ENCODE measurements around the gene RNF39. TPM values are rescaled to one million over a fixed set of nuclear protein-coding genes. Genes with fewer than 3 reads are reported as not detected.
"Not testable (repeated sequence)": the region's sequence is repeated elsewhere in the genome, so short reads cannot be mapped to it uniquely, and the experiment has no call there.

Gene RNF39
- total RNA-seq, 4 donors from 2014 or later, result 0.42 TPM; not detected in 3

DNA sequence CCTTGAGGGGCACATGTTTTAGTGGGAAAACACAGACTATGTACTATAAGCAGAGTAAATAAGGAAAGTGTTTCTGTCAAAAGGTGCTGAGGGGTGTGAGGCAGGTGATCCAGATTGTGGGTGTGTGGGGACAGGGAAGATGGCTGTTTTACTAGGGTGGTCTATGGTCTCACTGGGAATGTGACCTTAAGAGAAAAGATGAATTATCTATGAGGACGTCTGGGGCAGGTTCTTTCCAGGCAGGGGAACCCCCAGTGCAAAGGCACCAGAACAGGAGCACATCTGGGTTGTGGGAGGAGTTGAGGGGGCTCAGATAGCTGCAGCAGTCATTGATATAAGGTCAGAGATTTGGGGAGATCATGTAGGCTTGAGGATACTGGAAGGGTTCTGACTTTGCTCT is 32.7 kb downstream of the RNF39 start:
- no peak for TF ChIP-seq POLR2A (IDR thresholded peaks at IDR 0.05)
- TF ChIP-seq EP300 (IDR thresholded peaks at IDR 0.05), result no peak
- Histone ChIP-seq H3K4me1 (no peaks in the 10 kb centered on the region), H3K27ac (no peak overlapping the region), H3K27me3 (no peaks in the 10 kb centered on the region), H3K36me3 (no peaks in the 10 kb centered on the region), H3K9me3 (no peaks in the 10 kb centered on the region), H3K4me3 (no peak overlapping the region)
- WGBS, 2 donors, result 20 to 51% methylated on average over 1 of the region's 1 CpG
- no peak for DNase-seq (ENCODE audit: low spot score in 2 of 2)

DNA sequence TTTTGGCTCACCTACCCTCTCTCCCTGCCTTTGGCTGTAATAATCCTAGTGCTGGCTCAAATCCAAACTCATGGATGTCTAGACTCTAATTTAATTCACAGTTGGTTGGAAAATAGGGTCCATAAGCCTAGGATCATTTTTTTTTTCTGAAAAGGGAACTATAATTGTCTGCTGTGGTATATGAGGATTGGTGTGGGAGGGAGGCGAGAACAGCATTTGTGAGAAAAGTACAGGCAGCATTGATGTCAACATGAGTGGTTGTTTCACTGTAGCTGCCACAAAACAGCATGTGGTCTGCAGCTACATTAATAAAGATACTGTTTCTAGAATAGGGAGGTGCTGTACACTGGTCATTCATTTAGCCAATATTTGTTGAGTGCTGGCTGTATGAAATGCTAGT is 33.1 kb downstream of the RNF39 start:
- DNase-seq (ENCODE audit: low spot score in 2 of 2), result no peak
- Histone ChIP-seq H3K27me3 (no peaks in the 10 kb centered on the region), H3K27ac (no peak overlapping the region), H3K4me1 (no peaks in the 10 kb centered on the region), H3K4me3 (no peak overlapping the region), H3K36me3 (no peaks in the 10 kb centered on the region), H3K9me3 (no peaks in the 10 kb centered on the region)
- TF ChIP-seq, protein P1, sequence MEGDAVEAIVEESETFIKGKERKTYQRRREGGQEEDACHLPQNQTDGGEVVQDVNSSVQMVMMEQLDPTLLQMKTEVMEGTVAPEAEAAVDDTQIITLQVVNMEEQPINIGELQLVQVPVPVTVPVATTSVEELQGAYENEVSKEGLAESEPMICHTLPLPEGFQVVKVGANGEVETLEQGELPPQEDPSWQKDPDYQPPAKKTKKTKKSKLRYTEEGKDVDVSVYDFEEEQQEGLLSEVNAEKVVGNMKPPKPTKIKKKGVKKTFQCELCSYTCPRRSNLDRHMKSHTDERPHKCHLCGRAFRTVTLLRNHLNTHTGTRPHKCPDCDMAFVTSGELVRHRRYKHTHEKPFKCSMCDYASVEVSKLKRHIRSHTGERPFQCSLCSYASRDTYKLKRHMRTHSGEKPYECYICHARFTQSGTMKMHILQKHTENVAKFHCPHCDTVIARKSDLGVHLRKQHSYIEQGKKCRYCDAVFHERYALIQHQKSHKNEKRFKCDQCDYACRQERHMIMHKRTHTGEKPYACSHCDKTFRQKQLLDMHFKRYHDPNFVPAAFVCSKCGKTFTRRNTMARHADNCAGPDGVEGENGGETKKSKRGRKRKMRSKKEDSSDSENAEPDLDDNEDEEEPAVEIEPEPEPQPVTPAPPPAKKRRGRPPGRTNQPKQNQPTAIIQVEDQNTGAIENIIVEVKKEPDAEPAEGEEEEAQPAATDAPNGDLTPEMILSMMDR (IDR thresholded peaks at IDR 0.05), result no peak
- TF ChIP-seq EP300 (IDR thresholded peaks at IDR 0.05) (no peak), POLR2A (IDR thresholded peaks at IDR 0.05) (no peak)
- 92 to 100% methylated on average over 1 of the region's 1 CpG for WGBS, 2 donors

DNA sequence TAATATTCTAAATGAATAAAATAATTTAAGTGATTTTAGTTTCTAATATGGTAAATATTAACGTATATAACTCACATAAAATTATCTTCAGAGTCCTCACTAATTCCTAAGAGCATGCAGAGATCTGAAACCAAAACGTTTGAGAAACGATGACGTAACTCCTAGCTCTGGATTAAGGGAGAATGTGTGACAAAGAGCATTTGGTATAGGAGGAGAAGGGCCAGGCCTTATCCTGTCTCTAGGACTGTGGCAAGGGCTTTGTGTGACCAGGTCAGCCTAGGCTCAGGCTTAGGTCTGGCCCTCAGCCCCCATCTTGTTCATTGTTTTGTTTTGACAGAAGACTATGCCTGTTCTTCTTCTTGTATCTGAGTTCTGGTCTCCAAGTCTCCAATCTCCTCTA is 33.7 kb downstream of the RNF39 start:
- WGBS, 2 donors, result 73 to 77% methylated on average over 4 of the region's 4 CpGs
- Histone ChIP-seq H3K36me3 (no peaks in the 10 kb centered on the region), H3K9me3 (no peaks in the 10 kb centered on the region), H3K27me3 (no peaks in the 10 kb centered on the region), H3K27ac (no peak overlapping the region), H3K4me1 (no peaks in the 10 kb centered on the region), H3K4me3 (no peak overlapping the region)
- TF ChIP-seq, protein P1 (IDR thresholded peaks at IDR 0.05), result no peak
- TF ChIP-seq POLR2A (IDR thresholded peaks at IDR 0.05) (no peak), EP300 (IDR thresholded peaks at IDR 0.05) (no peak)
- DNase-seq (ENCODE audit: low spot score in 2 of 2), result no peak

DNA sequence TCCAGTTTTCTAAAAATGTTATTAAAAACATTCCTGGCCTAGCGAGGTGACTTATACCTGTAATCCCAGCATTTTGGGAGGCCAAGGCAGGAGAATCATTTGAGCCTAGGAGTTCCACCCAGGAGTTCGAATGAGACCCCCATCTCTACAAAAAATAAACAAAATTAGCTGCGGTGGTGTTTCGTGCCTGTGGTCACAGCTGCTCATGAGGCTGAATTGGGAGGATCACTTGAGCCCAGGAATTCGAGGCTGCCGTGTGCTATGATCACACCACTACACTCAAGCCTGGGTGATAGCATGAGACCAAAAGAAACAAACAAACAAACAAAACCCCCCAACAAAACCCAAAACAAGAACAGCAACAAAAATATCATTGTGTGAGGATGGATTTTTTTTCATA is 34.3 kb downstream of the RNF39 start:
- no peak overlapping the region for H3K27ac ChIP-seq
- no peaks in the 10 kb centered on the region for H3K27me3 ChIP-seq
- WGBS, 2 donors, result 83 to 88% methylated on average over 6 of the region's 6 CpGs
- TF ChIP-seq, protein P1 (IDR thresholded peaks at IDR 0.05), result no peak
- no peak for TF ChIP-seq POLR2A (IDR thresholded peaks at IDR 0.05)
- TF ChIP-seq EP300 (IDR thresholded peaks at IDR 0.05), result no peak
- H3K9me3 ChIP-seq, result no peaks in the 10 kb centered on the region
- DNase-seq (ENCODE audit: low spot score in 2 of 2), result no peak
- no peaks in the 10 kb centered on the region for H3K36me3 ChIP-seq
- H3K4me3 ChIP-seq, result no peak overlapping the region
- H3K4me1 ChIP-seq, result no peaks in the 10 kb centered on the region

DNA sequence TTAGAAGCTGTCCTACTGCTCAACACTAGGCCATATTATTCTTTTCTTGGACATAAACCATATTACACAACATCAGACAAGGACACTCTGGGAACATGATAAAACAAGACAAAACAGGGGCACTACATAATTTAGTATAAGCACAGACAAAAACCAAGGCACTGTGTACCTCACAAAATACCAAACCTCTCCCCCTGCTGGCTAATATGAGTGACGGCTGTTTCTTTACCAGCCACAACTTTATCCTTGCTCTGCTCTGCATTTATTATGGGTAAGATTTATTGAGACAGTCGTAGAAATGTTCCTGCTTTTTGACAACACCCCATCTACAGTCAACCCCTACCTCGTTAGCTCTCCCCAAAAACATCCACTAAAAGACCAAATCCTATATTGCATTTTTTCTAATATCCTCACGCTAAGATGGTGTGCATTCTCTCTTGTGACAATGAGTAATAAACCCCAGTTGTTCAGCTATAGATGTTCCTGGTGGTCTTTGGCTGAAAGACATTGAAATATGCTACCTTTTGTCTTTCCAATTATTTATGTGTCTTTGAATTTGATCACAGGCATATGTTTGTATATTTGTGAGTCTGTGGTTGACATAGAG is 38.3 kb downstream of the RNF39 start:
- Histone ChIP-seq H3K27ac (no peak overlapping the region), H3K9me3 (no peaks in the 10 kb centered on the region), H3K36me3 (peaks cover 0 to 13% (median 0%) of the 10 kb centered on the region in 3 donors), H3K27me3 (no peaks in the 10 kb centered on the region), H3K4me1 (no peaks in the 10 kb centered on the region), H3K4me3 (no peak overlapping the region)
- DNase-seq (ENCODE audit: low spot score in 2 of 2), result no peak
- TF ChIP-seq EP300 (IDR thresholded peaks at IDR 0.05), result no peak
- TF ChIP-seq, protein P1 (IDR thresholded peaks at IDR 0.05), result peak in 2 of 5 experiments; percentile 11 to 15
- WGBS, 2 donors, result 46 to 48% methylated on average over 4 of the region's 4 CpGs

DNA sequence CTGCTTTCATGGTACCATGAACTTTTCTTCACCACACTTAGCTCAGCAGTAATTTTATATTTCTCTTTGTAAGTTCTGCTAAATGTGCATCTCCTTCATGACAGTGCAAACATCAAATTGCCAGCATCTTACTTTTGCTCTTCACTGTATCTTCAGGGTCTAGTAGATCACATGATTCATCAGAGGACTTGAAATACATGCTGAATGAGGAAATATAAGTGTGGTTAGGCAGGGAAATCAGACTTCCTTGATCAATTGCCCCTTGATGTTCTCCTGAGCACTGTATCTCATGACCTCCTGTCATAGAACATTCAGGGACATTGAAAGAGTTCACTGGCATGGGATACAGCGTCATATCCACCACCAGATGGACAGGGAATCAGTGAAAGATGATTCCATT is 39.8 kb downstream of the RNF39 start:
- no peak for TF ChIP-seq POLR2A (IDR thresholded peaks at IDR 0.05)
- TF ChIP-seq EP300 (IDR thresholded peaks at IDR 0.05), result no peak
- TF ChIP-seq, protein P1 (IDR thresholded peaks at IDR 0.05), result no peak
- H3K4me1 ChIP-seq, result no peaks in the 10 kb centered on the region
- 81 to 88% methylated on average over 1 of the region's 1 CpG for WGBS, 2 donors

DNA sequence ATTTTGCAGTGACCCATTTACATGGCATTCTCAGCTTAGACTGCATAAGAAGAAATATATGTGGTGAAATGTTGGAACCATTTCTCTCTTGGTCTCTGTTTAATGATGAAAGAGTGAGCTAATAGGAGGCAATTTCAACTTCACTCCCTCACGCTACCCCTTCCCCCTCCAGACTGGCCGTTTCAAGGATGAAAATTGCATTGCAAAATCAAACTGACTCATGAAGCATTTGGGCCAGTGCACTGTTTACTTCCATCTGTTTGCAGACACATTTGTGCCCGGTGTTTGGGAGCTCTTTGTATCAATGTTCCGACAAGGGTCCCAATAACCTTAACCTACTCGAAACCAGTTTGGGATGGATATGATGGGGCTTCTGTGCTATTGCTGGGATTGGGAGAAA is 42.1 kb downstream of the RNF39 start:
- DNase-seq (ENCODE audit: low spot score in 2 of 2); H3K4me1 ChIP-seq: not testable (repeated sequence)

More for the DNA sequence above, 39.8 kb downstream of the RNF39 start:
- Histone ChIP-seq H3K27me3 (no peaks in the 10 kb centered on the region), H3K36me3 (peaks cover 0 to 21% (median 0%) of the 10 kb centered on the region in 3 donors), H3K9me3 (no peaks in the 10 kb centered on the region), H3K27ac (no peak overlapping the region), H3K4me3 (no peak overlapping the region)
- DNase-seq (ENCODE audit: low spot score in 2 of 2), result no peak

More for the DNA sequence above, 42.1 kb downstream of the RNF39 start:
- WGBS, 2 donors, result 86 to 90% methylated on average over 5 of the region's 5 CpGs
- not testable (repeated sequence) for H3K4me3 ChIP-seq, H3K27me3 ChIP-seq, H3K9me3 ChIP-seq, H3K27ac ChIP-seq
- peaks cover 0 to 21% (median 0%) of the 10 kb centered on the region in 3 donors for H3K36me3 ChIP-seq
